ENCODE data around the gene PVR. TPM values are rescaled to one million over a fixed set of nuclear protein-coding genes. Genes with fewer than 3 reads are reported as not detected.
A peak's percentile ranks its signal among the peaks of the same experiment; 100 is the strongest.
"Not testable (repeated sequence)": the region's sequence is repeated elsewhere in the genome, so short reads cannot be mapped to it uniquely, and the experiment has no call there.

Gene PVR
- total RNA-seq, 1 donor from 2014 or later: 40.7 TPM

DNA sequence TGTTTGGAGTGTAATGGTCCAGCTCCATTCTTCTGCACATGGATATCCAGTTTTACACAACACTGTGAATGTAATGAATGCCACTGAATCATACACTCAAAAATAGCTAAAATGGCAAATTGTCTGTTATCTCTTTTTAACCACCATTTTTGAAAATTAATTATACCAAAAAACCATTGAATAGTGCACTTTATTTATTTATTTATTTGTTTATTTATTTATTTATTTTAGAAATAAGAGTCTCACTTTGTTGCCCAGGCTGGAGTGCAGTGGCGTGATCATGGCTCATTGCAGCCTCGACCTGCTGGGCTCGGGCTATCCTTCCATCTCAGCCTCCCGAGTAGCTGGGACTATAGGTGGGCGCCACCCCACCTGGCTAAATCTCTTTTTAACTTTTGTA is 20.3 kb downstream of the PVR start:
- DNase-seq: no peak

DNA sequence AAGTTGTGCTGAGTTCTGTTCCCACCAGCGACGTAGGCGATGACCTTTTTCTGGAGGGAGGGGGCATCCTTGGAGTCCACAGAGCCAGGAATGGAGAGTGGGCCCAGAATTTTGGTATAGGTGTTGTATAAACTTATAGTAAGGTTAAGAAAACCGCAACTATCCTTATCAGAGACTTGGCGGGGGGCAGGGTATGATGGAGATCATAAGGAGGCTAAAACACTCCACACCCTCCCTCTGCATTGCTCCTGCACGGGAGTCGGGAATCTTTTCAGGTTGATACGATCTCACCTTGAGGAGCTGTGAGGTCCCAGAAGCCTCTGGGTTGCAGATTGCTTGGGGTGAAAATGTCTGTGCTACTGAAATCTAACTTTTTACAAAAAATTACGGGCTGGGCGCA is 21.3 kb downstream of the PVR start:
- intact Hi-C loops (cut with micrococcal nuclease): no loop called here
- ATAC-seq (no peak), DNase-seq (no peak)

More for the DNA sequence above, 20.3 kb downstream of the PVR start:
- ATAC-seq: no peak
- intact Hi-C loops (cut with micrococcal nuclease): no loop called here

DNA sequence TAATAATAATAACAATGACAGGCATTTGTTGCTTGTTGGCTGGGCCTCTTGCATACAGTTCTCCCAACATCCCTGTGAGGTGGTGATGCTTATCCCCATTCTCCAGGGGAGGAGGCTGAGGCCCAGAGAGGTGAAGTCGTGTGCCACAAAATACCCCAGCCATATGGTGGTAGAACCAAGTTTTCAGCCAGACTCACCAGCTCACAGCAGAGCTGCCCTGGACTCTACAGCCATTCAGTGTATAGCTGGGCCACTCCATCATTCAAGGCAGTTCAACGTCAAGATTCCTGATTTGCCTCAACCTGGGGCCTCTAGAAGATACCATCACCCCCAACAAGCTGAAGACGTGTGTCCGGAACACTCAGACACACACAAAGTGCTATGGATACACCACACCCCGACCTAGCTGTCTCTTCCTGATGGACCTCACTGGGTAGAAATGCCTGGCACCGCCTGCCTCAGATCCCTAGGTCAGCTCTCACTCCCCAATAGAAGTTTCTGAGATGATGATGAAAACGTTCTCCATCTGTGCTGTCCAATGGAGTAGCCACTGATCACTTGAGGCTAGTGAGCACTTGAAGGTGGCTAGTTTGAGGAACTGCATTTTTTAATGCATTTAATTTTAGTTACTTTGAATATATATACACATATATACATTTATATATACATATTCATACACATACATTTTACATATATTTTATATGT is 23.3 kb downstream of the PVR start:
- ATAC-seq (no peak), DNase-seq (no peak)
- intact Hi-C loops (cut with micrococcal nuclease): no loop called here

DNA sequence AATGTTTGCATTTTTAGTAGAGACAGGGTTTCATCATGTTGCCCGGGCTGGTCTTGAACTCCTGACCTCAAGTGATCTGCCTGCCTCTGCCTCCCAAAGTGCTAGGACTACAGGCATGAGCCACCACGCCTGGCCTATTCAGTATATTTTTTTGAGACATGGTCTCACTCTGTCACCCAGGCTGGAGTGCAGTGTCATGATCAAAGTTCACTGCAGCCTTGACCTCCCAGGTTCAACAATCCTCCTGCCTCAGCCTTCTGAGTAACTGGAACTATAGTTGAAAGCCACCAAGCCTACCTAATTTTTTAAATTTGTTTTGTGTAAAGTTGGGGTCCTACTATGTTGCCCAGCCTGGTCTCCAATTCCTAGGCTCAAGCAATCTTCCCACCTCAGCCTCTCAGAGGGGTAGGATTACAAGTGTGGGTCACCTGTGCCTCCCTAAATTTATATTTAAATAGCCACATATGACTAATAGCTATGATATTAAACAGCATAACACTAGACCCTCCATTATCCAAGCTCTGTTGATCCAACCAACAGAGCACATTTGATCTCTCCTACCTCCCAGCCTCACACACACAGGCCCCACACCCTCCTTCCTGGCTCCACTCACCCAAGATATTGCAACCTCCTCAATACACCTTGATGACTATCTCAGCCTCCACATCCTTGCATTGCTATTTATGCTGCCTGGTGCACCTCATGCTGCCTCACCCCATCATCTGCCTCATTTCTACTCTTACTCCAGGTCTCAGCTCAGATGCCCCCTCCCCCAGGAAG is 25.5 kb downstream of the PVR start:
- no peak for ATAC-seq
- no peak for DNase-seq
- intact Hi-C loops (cut with micrococcal nuclease): no loop called here

DNA sequence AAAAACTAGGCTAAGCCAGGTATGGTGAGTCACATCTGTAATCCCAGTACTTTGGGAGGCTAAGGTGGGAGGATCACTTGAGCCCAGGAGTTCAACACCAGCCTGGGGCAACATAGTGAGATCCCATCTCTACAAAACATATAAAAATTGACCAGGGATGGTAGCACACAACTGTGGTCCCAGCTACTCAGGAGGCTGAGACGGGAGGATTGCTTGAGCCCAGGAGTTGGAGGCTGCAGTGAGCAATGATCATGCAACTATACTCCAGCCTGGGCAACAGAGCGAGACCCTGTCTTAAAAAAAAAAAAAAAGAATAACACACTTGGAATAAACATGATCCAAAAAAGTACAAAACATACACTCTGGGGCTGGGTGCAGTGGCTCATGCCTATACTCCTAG is 26.3 kb downstream of the PVR start:
- ATAC-seq; intact Hi-C loops (cut with micrococcal nuclease); DNase-seq: not testable (repeated sequence)

DNA sequence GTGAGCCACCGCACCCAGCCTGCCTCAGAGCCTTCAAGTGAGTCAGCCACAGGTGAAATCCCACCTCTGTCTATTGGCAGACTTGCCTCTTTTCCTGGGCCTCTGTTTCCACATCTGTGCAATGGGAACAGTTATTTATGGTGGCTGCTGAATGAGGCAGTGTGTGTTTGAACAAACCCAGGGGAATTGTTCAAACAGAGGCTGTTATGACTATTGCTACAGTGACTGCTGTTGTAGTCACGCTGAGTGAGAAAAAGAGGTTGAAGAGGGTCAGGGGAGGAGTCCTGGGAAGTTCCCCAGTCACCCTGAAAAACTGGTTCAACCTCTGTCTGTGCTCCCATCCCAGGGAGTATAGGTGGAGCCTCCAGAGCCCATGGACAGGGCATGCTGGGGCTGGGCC is 27.7 kb downstream of the PVR start, which contains the start of gene CEACAM19:
CEACAM19 (plus strand) TSS at position 83 of the 400 bp plus-strand sequence. CDS start 450 bp downstream, outside the sequence.
- DNase-seq (no peak), ATAC-seq (no peak)
- intact Hi-C loops (cut with micrococcal nuclease): no loop called here

DNA sequence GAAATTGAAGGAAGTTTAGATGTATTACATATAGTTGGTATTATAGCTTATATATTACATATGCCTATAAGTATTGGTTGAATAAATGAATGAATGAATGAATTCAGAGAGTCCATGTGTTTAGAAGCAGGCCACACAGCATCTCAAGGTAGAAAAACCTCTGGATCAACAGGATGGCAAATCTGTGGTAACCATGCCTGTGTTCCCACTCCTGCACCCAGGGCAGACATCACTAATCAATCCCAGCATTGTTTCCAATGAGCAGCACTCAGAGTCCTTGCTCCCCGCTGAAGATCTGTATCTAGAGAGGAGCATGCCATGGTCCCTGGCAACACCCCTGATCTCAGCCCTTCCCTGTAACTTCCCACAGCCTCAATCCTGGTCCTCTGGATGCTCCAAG is 28.5 kb downstream of the PVR start:
- intact Hi-C loops (cut with micrococcal nuclease): no loop called here
- ATAC-seq: no peak
- no peak for DNase-seq

DNA sequence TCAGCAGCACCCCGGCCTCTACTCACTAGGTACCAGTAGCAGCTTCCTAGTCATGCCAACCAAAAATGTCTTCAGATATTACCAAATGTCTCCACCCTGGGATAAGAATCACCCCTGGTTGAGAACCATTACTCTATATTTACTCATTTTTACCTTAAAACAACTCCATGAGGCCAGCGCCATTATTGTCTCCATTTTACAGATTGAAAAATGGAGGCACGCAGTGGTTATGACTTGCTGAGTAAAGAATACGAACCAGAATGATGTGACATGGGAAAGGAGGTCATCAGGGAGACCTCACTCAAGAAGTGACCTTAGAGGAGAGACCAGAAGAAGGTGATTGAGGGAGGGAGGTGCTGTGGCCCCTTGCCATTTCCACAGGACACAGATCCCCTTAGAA is 29.8 kb downstream of the PVR start:
- intact Hi-C loops (cut with micrococcal nuclease): no loop called here
- no peak for DNase-seq
- no peak for ATAC-seq

DNA sequence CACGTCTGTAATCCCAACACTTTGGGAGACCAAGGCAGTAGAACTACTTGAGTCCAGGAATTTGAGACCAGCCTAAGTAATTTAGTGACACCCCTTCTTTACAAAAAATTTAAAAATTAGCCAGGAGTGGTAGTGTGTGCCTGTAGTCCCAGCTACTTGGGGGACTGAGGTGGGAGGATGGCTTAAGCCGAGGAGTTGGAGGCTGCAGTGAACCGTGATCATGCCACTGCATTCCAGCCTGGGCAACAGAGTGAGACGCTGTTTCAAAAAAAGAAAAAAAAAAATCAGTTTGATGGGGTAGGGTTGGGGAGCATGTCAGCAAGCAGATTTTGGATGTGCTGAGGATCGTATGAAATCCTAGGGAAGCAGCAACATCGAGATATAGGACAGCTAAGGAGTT is 31.8 kb downstream of the PVR start:
- intact Hi-C loops (cut with micrococcal nuclease): no loop called here
- DNase-seq (no peak), ATAC-seq (no peak)

DNA sequence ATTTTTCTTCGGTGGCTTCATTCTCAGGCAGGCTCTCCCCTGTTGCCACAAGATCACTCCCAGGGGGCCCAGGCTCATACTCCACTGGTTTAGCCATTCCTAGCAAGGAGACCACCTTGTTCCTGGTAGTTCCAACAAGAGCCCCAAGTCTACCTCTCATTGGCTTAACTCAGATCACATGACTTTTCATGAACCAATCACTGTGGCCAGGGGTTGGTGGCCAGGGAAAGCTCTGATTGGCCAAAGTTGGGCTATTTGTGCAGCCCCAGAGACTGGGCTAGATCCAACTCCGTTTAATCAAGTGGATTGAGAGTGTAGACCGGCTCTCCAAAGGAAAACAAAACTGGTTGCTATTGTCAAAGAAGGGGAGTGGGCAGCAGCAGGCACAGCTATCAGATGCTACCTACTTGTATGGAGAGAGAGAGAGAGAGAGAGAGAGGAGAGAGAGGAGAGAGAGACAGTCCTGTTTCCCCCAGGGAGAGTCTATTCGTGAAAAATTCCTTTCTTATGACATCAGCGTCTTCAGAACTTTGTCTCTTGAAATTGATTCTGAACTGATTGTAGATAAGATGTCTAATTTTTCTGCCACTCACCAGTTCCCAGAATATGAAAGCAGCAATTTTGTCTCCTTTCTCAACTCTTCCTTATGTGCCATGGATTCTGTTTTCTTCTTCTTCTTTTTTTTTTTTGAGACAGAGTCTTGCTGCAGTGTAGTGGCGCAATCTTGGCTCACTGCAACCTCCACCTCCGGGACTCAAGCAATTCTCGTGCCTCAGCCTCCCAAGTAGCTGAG is 33.5 kb downstream of the PVR start:
- intact Hi-C loops (cut with micrococcal nuclease): no loop called here
- no peak for ATAC-seq
- DNase-seq: no peak

DNA sequence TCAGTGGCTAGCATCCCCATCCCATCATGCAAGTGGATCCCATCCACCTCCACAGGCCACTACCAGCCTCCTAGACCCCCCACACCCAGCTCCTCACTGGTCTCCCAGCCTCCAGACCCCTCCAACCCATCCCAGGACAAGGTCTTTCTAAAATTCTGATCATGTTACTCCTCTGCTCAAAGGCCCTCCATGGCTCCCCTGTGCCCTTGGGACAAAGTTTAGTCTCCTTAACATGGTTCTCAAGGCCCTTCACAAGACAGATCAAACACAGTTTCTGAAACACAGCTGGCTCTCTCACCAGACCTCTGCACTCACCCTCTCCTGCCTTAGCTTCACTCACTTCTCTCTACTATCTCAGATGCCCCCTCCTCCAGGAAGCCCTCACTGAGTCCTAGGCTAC is 36.8 kb downstream of the PVR start:
- ATAC-seq (no peak), DNase-seq (no peak)
- intact Hi-C loops (cut with micrococcal nuclease): no loop called here

DNA sequence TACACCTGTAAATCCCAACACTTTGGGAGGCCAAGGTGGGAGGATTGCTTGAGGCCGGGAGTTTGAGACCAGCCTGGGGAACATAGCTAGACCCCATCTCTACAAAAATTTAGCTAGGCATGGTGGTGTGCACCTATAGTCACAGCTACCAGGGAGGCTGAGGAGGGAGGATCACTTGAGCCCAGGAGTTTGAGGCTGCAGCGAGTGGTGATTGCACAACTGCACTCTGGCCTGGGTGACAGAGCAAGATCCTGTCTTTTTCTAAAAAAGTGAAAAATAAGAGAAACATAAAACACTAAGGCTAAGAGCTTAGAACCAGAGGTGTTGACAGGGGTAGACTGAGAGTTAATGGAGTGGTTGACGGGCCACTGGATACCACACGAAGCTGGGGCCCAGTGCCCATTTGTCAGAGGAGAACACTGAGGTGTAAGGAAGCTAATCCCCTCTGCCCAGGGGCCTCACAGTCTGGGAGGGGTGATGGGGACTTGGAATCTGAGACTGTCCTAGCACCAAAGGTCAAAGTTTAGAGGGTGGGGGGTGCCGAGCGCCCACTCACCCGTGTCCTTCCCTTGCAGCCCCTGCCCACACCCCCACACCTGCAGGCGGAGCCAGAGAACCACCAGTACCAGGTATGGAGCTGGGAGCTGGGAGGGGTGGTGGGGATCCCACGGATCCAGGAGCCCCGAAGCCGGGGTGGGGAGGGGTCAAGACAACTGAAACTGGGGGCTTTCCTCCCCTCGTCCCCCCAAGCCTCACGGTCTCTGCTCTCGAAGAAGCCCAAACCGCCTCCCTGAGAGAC is 38.5 kb downstream of the PVR start:
- ATAC-seq (no peak), DNase-seq (no peak)
- intact Hi-C loops (cut with micrococcal nuclease): no loop called here

DNA sequence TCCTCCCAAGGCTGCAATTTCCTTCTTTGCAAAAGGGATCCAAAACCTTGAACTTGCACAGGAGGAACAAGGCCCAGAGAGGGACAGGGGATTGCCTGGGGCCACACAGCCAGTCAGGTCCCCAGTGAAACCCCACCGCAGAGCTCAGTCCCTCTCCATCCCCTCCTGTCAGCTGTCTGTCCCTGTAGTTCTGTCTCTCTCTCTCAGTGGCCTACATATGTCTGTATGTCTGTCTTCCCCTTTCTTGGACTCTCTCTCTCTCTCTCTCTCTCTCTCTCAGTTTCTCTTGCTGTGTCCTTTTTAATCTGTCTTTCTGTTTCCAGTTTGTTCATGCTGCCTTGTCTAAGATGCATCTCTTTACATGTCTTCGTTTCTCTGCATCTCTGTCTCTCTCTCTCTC is 39.1 kb downstream of the PVR start:
- ATAC-seq: no peak
- intact Hi-C loops (cut with micrococcal nuclease): no loop called here
- DNase-seq: no peak

DNA sequence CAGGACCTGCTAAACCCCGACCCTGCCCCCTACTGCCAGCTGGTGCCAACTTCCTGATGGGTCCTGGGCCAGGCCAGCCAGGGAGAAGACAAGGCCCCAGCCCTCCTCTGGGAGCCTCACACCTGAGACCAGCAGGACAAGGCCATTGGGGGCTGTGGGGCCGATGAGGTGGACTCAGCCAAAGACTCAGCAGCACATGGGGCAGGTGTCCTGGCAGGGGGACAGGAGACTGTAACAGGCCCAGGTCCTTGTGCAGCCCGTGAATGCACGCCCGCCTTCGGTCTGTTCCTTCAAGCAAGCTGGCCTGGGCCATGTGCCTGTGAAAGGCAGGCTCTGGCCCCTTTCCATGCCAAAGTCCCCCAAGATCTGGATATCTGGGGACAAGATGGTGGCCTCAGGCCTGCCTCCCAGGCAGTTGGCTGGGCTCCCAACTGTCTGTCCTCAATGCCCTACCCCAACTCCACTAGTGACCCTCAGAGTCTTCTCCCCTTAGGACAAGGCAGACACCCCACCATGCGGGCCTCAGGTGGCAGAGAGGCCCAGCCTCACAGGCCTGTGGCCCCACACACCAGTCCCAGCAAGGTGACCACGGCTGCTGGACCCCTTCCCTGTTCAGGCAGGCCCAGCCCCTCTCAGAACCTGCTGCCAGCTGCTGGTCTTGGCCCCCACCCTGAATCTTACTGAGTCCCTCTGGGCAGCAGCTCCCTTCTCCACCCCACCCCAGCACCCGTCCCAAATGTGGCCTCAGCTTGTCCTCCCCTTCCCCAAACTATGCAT is 39.9 kb downstream of the PVR start:
- ATAC-seq (no peak), DNase-seq (no peak)
- intact Hi-C loops (cut with micrococcal nuclease): no loop called here

DNA sequence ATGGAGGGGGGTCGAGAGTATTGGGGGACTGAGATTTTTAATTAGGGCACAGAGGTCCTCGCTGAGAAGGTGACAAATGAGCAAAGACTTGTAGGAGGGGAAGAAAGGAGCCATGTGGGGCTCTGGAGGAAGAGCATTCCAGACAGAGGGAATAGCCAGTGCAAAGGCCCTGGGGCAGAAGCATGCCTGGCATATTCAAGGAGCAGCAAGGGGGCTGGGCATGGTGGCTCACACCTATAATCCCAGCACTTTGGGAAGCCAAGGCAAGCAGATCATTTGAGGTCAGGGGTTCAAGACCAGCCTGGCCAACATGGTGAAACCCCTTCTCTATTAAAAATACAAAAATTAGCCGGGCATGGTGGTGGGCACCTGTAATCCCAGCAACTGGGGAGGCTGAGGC is 40.7 kb downstream of the PVR start:
- DNase-seq; ATAC-seq; intact Hi-C loops (cut with micrococcal nuclease): not testable (repeated sequence)

DNA sequence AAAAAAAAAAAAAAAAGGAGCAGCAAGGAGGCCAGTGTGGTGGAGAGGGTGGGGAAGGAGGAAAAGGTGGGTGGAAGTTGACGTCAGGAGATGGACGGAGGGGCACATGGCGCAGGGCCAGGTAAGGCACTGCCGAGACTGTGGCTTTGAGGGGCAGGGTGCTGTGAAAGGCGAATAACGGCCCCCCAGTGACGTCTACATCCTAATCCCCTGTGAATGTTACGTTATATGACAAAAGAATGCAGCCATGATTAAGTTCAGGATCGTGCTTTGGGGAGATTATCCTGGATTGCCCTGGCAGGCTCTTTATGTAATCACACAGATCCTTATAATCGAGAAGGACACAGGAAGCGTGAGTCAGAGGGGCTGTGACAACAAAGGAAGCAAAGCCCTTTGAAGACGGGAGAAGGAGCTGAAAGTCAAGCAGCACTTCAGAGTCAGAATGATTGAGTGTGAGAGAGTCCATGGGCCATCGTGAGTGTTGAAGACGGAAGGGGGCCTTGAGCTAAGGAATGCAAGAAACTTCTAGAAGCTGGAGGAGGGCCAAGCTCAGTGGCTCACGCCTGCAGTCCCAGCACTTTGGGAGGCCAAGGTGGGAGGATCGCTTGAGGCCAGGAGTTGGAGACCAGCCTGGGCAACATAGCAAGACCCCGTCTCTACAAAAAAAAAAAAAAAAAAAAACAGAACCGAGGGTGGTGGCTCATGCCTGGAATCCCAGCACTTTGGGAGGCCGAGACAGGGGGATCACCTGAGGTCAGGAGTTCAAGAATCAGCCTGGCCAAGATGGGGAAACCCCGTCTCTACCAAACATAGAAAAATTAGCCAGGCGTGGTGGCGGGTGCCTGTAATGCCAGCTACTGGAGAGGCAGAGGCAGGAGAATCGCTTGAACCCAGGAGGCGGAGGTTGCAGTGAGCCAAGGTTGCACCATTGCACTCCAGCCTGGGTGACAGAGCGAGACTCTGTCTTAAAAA is 41.5 kb downstream of the PVR start:
- no peak for DNase-seq
- peak; percentile 58 for ATAC-seq
- intact Hi-C loops (cut with micrococcal nuclease): no loop called here

DNA sequence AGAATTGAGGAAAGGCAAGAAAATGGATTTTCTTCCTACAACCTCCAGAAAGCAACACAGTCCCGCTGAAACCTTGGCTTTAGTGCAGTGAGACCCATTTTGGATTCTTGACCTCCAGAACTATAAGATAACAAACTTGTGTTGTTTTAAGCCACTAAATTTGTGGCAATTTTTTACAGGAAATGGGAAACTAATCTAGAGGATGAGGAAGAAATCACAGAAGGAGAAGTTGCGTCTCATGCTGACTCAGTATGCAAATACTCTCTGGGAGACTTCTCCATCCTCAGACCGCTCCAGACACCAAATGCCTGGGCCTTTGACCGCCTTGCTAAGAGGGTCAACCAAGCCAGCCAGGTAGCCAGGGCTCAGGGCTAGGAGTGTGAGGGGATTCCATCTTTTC is 42.2 kb downstream of the PVR start:
- intact Hi-C loops (cut with micrococcal nuclease): no loop called here
- no peak for ATAC-seq

More for the DNA sequence above, 42.2 kb downstream of the PVR start:
- no peak for DNase-seq
